ENCODE data around the gene COL17A1. TPM values are rescaled to one million over a fixed set of nuclear protein-coding genes. Genes with fewer than 3 reads are reported as not detected.

The COL17A1 gene
- polyA plus RNA-seq, 2 donors: 80.9 to 87.2 TPM

- WGBS, 2 donors: 75 to 83% methylated on average over 7 of the region's 7 CpGs
- peak overlapping the region in 1 of 2 donors; percentile 24 for H3K27ac ChIP-seq (ENCODE audit: low read depth in 2 of 2, low read length in 1 of 2)
- peaks cover 0 to 2% of the 10 kb centered on the region in 2 donors for H3K4me1 ChIP-seq (ENCODE audit: control insufficient read depth in 2 of 2, insufficient read depth in 2 of 2, low read length in 1 of 2)
- H3K36me3 ChIP-seq (ENCODE audit: control insufficient read depth in 2 of 2, insufficient read depth in 2 of 2, low read length in 1 of 2): no peaks in the 10 kb centered on the region
- no peak overlapping the region for H3K4me3 ChIP-seq (ENCODE audit: low read depth in 1 of 2, low read length in 2 of 2)
- H3K9me3 ChIP-seq (ENCODE audit: control insufficient read depth in 2 of 2, insufficient read depth in 1 of 2, low read depth in 1 of 2, low read length in 1 of 2): no peaks in the 10 kb centered on the region
- H3K27me3 ChIP-seq (ENCODE audit: control insufficient read depth in 1 of 2, insufficient read depth in 2 of 2, low read length in 2 of 2): no peaks in the 10 kb centered on the region
These were observed 99.3 kb downstream of the COL17A1 start for GRCh38 chr10:103986360-103986759.

GRCh38 chr10:103985726-103986125, 100.0 kb downstream of the COL17A1 start:
- Histone ChIP-seq H3K27ac (ENCODE audit: low read depth in 2 of 2, low read length in 1 of 2) (no peak overlapping the region), H3K4me3 (ENCODE audit: low read depth in 1 of 2, low read length in 2 of 2) (no peak overlapping the region), H3K9me3 (ENCODE audit: control insufficient read depth in 2 of 2, insufficient read depth in 1 of 2, low read depth in 1 of 2, low read length in 1 of 2) (no peaks in the 10 kb centered on the region), H3K4me1 (ENCODE audit: control insufficient read depth in 2 of 2, insufficient read depth in 2 of 2, low read length in 1 of 2) (peaks cover 0 to 2% of the 10 kb centered on the region in 2 donors), H3K36me3 (ENCODE audit: control insufficient read depth in 2 of 2, insufficient read depth in 2 of 2, low read length in 1 of 2) (no peaks in the 10 kb centered on the region), H3K27me3 (ENCODE audit: control insufficient read depth in 1 of 2, insufficient read depth in 2 of 2, low read length in 2 of 2) (no peaks in the 10 kb centered on the region)

GRCh38 chr10:103983367-103983911, 102.2 kb downstream of the COL17A1 start:
- H3K9me3 ChIP-seq (ENCODE audit: control insufficient read depth in 2 of 2, insufficient read depth in 1 of 2, low read depth in 1 of 2, low read length in 1 of 2): no peaks in the 10 kb centered on the region
- H3K4me3 ChIP-seq (ENCODE audit: low read depth in 1 of 2, low read length in 2 of 2): no peak overlapping the region
- 35 to 36% methylated on average over 4 of the region's 4 CpGs for WGBS, 2 donors
- H3K27ac ChIP-seq (ENCODE audit: low read depth in 2 of 2, low read length in 1 of 2): peak overlapping the region in 1 of 2 donors; percentile 70
- no peaks in the 10 kb centered on the region for H3K27me3 ChIP-seq (ENCODE audit: control insufficient read depth in 1 of 2, insufficient read depth in 2 of 2, low read length in 2 of 2)
- H3K36me3 ChIP-seq (ENCODE audit: control insufficient read depth in 2 of 2, insufficient read depth in 2 of 2, low read length in 1 of 2): no peaks in the 10 kb centered on the region
- H3K4me1 ChIP-seq (ENCODE audit: control insufficient read depth in 2 of 2, insufficient read depth in 2 of 2, low read length in 1 of 2): peaks cover 0 to 2% of the 10 kb centered on the region in 2 donors

- Histone ChIP-seq H3K9me3 (ENCODE audit: control insufficient read depth in 2 of 2, insufficient read depth in 1 of 2, low read depth in 1 of 2, low read length in 1 of 2) (no peaks in the 10 kb centered on the region), H3K4me1 (ENCODE audit: control insufficient read depth in 2 of 2, insufficient read depth in 2 of 2, low read length in 1 of 2) (peaks cover 0 to 2% of the 10 kb centered on the region in 2 donors), H3K4me3 (ENCODE audit: low read depth in 1 of 2, low read length in 2 of 2) (no peak overlapping the region), H3K36me3 (ENCODE audit: control insufficient read depth in 2 of 2, insufficient read depth in 2 of 2, low read length in 1 of 2) (no peaks in the 10 kb centered on the region), H3K27me3 (ENCODE audit: control insufficient read depth in 1 of 2, insufficient read depth in 2 of 2, low read length in 2 of 2) (no peaks in the 10 kb centered on the region), H3K27ac (ENCODE audit: low read depth in 2 of 2, low read length in 1 of 2) (no peak overlapping the region)
- 96% methylated on average over 4 of the region's 4 CpGs for WGBS, 2 donors
These were observed 103.0 kb downstream of the COL17A1 start for GRCh38 chr10:103982639-103983038.

Other genes with a start within 250 kb of the COL17A1 start
- 10 to 100 TPM; 14.9 to 34.2 TPM for gene SH3PXD2A, start 230.3 kb downstream of the COL17A1 start, polyA plus RNA-seq
- 10 to 100 TPM; 41.1 to 70.8 TPM for gene STN1, start 167.7 kb downstream of the COL17A1 start, polyA plus RNA-seq
- 10 to 100 TPM; 34.6 to 37.3 TPM for gene SLK, start 118.7 kb downstream of the COL17A1 start, polyA plus RNA-seq
- gene SFR1, start 36.3 kb upstream of the COL17A1 start, polyA plus RNA-seq: 1 to 10 TPM; 3.8 to 6.3 TPM
- gene CFAP43, start 146.5 kb upstream of the COL17A1 start, polyA plus RNA-seq: under 1 TPM; 0.04 to 0.16 TPM
- 10 to 100 TPM; 57.4 to 63.1 TPM for gene GSTO1, start 169.0 kb upstream of the COL17A1 start, polyA plus RNA-seq
- gene GSTO2, start 183.3 kb upstream of the COL17A1 start, polyA plus RNA-seq: 10 to 100 TPM; 19.9 to 20.3 TPM

Measured in esophagus (tissue), 2 donors.